Measurements from ENCODE around the gene SLFN11. TPM values are rescaled to one million over a fixed set of nuclear protein-coding genes. Genes with fewer than 3 reads are reported as not detected.

Gene SLFN11
- total and polyA plus RNA-seq, 2 of the 4 experiments (the other 2 are of a cell fraction), result 29.9 to 144 TPM

- H3K9me3 ChIP-seq (ENCODE audit: control insufficient read depth, insufficient read depth, low read length), result no peaks in the 10 kb centered on the region
- ChIA-PET CTCF (interaction anchor here (0.6 to 0.9 kb wide), 2 partner anchors 26 to 202 kb away, joined by 3 to 4 read pairs; no protein-coding TSS in a partner anchor), POLR2A (ENCODE audit: unreplicated experiment) (no interaction called here)
- intact Hi-C loops (cut with micrococcal nuclease) (no loop called here), in situ Hi-C loops (cut with MboI; ENCODE audit: low sequenced_read_pairs) (no loop called here), dilution Hi-C loops (cut with HindIII; ENCODE audit: low sequenced_read_pairs, unreplicated experiment) (no loop called here)
- ATAC-seq (ENCODE audit: low read depth) (no peak), DNase-seq (no peak)
- no peaks in the 10 kb centered on the region for H3K4me1 ChIP-seq (ENCODE audit: control insufficient read depth, insufficient read depth, low read length)
- H3K79me1 ChIP-seq (ENCODE audit: low read depth in 1 of 2, low read length in 2 of 2), result peaks cover 3 to 6% of the 10 kb centered on the region in 2 experiments; a peak in 3 of 4 replicates
- no peak overlapping the region for H2BK5ac ChIP-seq (ENCODE audit: low read depth, low read length, poor library complexity, severe bottlenecking)
- H2BK20ac ChIP-seq (ENCODE audit: low read depth, low read length), result no peak overlapping the region
- no peak overlapping the region for H3K18ac ChIP-seq (ENCODE audit: low read depth, low read length)
- TF ChIP-seq, protein P1, sequence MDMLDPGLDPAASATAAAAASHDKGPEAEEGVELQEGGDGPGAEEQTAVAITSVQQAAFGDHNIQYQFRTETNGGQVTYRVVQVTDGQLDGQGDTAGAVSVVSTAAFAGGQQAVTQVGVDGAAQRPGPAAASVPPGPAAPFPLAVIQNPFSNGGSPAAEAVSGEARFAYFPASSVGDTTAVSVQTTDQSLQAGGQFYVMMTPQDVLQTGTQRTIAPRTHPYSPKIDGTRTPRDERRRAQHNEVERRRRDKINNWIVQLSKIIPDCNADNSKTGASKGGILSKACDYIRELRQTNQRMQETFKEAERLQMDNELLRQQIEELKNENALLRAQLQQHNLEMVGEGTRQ (IDR thresholded peaks at IDR 0.05; ENCODE audit: low read depth, low read length), result no peak
- TF ChIP-seq RFX5 (IDR thresholded peaks at IDR 0.05; ENCODE audit: low read depth, low read length) (no peak), CEBPB (IDR thresholded peaks at IDR 0.05; ENCODE audit: low read depth, low read length) (no peak), FOS (IDR thresholded peaks at IDR 0.05; ENCODE audit: low read depth, low read length) (no peak), POLR2A (IDR thresholded peaks at IDR 0.05; ENCODE audit: low read depth, low read length) (no peak), NFE2L2 (IDR thresholded peaks at IDR 0.05; ENCODE audit: low read depth, low read length) (no peak), RCOR1 (IDR thresholded peaks at IDR 0.05; ENCODE audit: insufficient replicate concordance, low read length) (no peak), MAZ (IDR thresholded peaks at IDR 0.05; ENCODE audit: borderline replicate concordance, low read depth, low read length) (no peak), RAD21 (IDR thresholded peaks at IDR 0.05; ENCODE audit: low read length) (no peak), ELK1 (IDR thresholded peaks at IDR 0.05; ENCODE audit: borderline replicate concordance, low read depth, low read length) (no peak)
- no peak overlapping the region for H4K91ac ChIP-seq (ENCODE audit: insufficient read depth, low read depth, low read length)
- no peak overlapping the region for H2BK15ac ChIP-seq (ENCODE audit: low read depth, low read length)
- no peak overlapping the region for H4K5ac ChIP-seq (ENCODE audit: low read depth, low read length)
- no TSS peak for BruUV-seq (replicated peaks)
- H3K23ac ChIP-seq (ENCODE audit: low read depth, low read length), result no peak overlapping the region
- H3K9ac ChIP-seq (ENCODE audit: low read depth, low read length), result no peak overlapping the region
- H3K27ac ChIP-seq (ENCODE audit: insufficient read depth, low read length), result no peak overlapping the region
- H2AFZ ChIP-seq (replicated peaks; ENCODE audit: low read length, poor library complexity), result no peak overlapping the region
- no peak overlapping the region for H3K4ac ChIP-seq (ENCODE audit: low read depth, low read length)
- no peaks in the 10 kb centered on the region for H3K9me1 ChIP-seq (ENCODE audit: insufficient read depth, low read length)
- H2AK9ac ChIP-seq (replicated peaks; ENCODE audit: low read depth, low read length, poor library complexity), result no peak overlapping the region
- WGBS, 2 experiments (ENCODE audit: extremely low coverage in 2 of 2, insufficient read length in 1 of 2), result 82% methylated on average over 6 of the region's 26 CpGs; no CpG with 5 or more reads in 1 of the 2 experiments
- H3K36me3 ChIP-seq (ENCODE audit: control insufficient read depth, insufficient read depth, low read length), result peaks cover 24% of the 10 kb centered on the region
- H3K4me3 ChIP-seq (ENCODE audit: insufficient read depth, low read depth, low read length), result no peak overlapping the region
- H3K14ac ChIP-seq (replicated peaks; ENCODE audit: low read depth, low read length), result no peak overlapping the region
- H2BK120ac ChIP-seq (ENCODE audit: low read depth, low read length), result no peak overlapping the region
- no peaks in the 10 kb centered on the region for H3K27me3 ChIP-seq (ENCODE audit: control insufficient read depth, insufficient read depth, low read length)
- H2AK5ac ChIP-seq (ENCODE audit: low read depth, low read length), result no peak overlapping the region
- H4K8ac ChIP-seq (ENCODE audit: low read depth in 2 of 2, low read length in 2 of 2), result no peak overlapping the region
- H3K56ac ChIP-seq (ENCODE audit: extremely low read depth, insufficient read depth, low read length), result no peak overlapping the region
- no peak overlapping the region for H3K4me2 ChIP-seq (ENCODE audit: low read depth, low read length)
- H4K20me1 ChIP-seq (ENCODE audit: insufficient read depth, low read length), result no peaks in the 10 kb centered on the region
Observed at GRCh38 chr17:35407531-35407930, 34.1 kb upstream of the SLFN11 start.

Data from IMR-90 (cell line).